NT2/D1 (cell line): Measurements from ENCODE around the gene RNASE8.

Experiments used
- DNase-seq: peaks from one replicate; pipeline ENCODE4 v3.0.0-alpha.2; 2011; ENCODE audit warnings: low read depth, low spot score
- H3K27me3 ChIP-seq: 2 replicates; pipeline ENCODE4 v1.6.0; 2011; ENCODE audit warnings: mild to moderate bottlenecking; ENCODE audit not compliant: insufficient read length, insufficient read depth
- H3K36me3 ChIP-seq: 2 replicates; pipeline ENCODE4 v1.6.1; 2011; ENCODE audit warnings: mild to moderate bottlenecking, low read length, mixed read lengths; ENCODE audit not compliant: insufficient read depth, insufficient read length
- H3K4me1 ChIP-seq: 2 replicates; pipeline ENCODE4 v1.5.1; 2011; ENCODE audit not compliant: insufficient read depth, insufficient read length
- H3K4me3 ChIP-seq: 2 replicates; pipeline ENCODE4 v1.5.1; 2011; ENCODE audit warnings: low read depth; ENCODE audit not compliant: insufficient read length
- H3K9ac ChIP-seq: 2 replicates; pipeline ENCODE4 v1.6.0; 2011; ENCODE audit warnings: low read depth; ENCODE audit not compliant: insufficient read length
- H3K9me3 ChIP-seq: 2 replicates; pipeline ENCODE4 v1.5.1; 2011; ENCODE audit warnings: mild to moderate bottlenecking, low read length; ENCODE audit not compliant: insufficient read depth
- SUZ12 ChIP-seq: IDR thresholded peaks from 2 replicates; pipeline ENCODE4 v1.6.1; 2011; ENCODE audit not compliant: insufficient read length, insufficient read depth; ENCODE audit errors: extremely low read depth
- YY1 ChIP-seq: IDR thresholded peaks from 2 replicates; pipeline ENCODE4 v1.6.1; 2011; ENCODE audit not compliant: insufficient read length, insufficient read depth
- ZNF274 ChIP-seq: IDR thresholded peaks from 2 replicates; pipeline ENCODE4 v1.6.1; 2011; ENCODE audit warnings: mild to moderate bottlenecking, low read depth, low read length

RNASE8 gene

DNA sequence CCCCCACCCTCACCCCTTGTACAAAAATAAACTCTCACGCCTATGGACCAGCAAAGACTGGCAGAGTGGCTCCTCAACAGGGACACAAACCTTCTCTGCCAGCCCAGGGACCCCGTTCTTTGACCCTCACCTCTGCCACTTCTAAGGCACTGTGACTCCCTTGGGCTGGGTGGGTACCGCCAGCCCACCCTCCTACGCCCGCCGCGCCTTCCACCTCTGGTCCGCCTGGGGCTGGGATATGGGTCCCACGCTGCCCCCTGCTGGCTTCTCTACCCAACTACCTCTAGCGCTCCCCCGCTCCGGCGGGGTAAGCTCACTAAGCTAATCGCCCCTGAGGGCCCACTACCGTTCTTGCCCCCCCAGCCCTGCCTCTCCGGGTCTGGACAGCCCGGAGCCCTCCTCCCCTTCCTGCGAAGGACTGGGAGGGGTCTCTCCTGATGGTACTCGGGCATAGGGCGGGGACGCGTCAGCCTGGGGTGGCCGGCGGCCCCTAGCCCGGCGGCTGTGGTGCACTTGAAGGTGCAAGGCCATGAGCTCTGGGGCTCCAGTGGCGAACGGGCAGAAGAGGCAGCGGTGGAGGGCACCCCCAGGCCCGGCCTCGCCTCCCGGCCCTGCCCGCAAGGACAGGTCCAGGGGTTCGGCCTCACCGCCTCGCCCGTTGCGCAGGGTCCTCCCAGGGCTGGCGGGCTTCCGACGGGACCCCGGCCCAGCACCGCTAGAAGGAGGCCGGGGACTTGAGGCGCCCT, 32.7 kb downstream of the RNASE8 start:
- Histone ChIP-seq H3K4me3 (no peak overlapping the region), H3K9ac (no peak overlapping the region), H3K36me3 (peaks cover 79% of the 10 kb centered on the region), H3K4me1 (peaks cover 9% of the 10 kb centered on the region), H3K27me3 (no peaks in the 10 kb centered on the region), H3K9me3 (no peaks in the 10 kb centered on the region; the same call in 1 of the 2 replicates)
- no peak for TF ChIP-seq SUZ12
- no peak for TF ChIP-seq ZNF274
- no peak for TF ChIP-seq YY1
- no peak for DNase-seq

DNA sequence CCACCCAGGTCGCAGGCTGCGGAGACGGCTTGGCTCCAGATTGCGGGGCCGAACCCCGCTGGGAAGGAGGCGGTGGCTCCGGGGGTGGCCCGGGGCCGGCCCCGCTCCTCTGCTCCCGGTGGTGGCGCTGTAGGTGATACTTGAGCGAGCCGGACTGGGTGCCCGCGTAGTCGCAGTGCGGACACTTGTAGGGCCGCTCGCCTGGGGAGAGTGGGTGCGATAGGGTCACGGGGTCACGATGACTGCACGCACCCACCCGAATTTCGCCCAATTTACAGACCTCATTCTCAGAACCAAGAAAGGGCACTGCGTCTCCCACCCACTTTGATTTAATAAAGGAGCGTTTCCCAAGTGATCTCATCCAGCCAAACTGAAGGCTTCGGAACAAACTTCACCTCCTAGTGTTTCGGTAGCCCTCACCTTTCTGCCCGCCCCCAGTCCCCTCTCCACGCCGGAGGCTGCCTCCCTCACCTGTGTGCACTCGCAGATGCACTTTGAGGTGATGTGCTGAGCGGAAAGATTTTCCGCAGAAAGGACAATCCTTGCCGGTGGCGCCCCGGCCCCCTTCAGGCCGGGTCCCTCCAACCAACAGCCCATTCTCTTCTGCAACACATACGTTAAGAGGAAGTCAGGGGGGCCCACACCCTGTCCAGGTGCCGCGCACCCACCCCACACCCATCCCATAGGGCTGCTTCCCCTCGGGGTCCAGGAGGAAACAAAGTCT, 33.5 kb downstream of the RNASE8 start:
- Histone ChIP-seq H3K4me3 (no peak overlapping the region), H3K4me1 (peaks cover 9% of the 10 kb centered on the region), H3K9ac (no peak overlapping the region), H3K27me3 (no peaks in the 10 kb centered on the region), H3K9me3 (no peaks in the 10 kb centered on the region; the same call in 1 of the 2 replicates), H3K36me3 (peaks cover 72% of the 10 kb centered on the region)
- TF ChIP-seq ZNF274 (no peak), YY1 (no peak), SUZ12 (no peak)
- DNase-seq, result no peak

DNA sequence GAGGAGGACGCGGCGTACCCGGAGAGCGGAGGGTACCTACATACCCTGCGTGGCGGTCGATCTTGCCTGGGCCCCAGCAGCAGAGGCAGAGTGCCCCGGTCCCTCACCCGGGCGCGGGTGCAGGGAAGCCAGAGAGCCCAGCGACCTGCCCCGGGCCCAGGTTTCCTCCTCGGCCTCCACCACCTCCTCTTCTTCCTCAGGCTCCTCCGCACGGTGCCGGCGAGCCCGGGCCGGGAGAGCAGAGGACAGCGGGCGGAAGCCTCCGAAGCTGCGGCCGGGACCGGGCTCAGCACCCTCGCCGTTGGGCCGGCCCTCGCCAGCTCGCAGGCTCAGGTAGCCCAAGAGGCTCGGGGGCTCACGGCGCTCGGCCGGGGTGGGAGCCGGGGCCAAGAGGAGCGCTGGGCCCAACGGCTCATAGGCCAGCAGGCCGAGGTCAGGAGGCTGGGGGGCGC, 34.2 kb downstream of the RNASE8 start:
- peaks cover 9% of the 10 kb centered on the region for H3K4me1 ChIP-seq
- H3K9me3 ChIP-seq, result no peaks in the 10 kb centered on the region; the same call in 1 of the 2 replicates
- no peak for DNase-seq
- H3K9ac ChIP-seq, result no peak overlapping the region
- H3K27me3 ChIP-seq, result no peaks in the 10 kb centered on the region
- H3K36me3 ChIP-seq, result peaks cover 64% of the 10 kb centered on the region
- H3K4me3 ChIP-seq, result no peak overlapping the region
- TF ChIP-seq ZNF274, result no peak
- TF ChIP-seq YY1, result no peak
- TF ChIP-seq SUZ12, result no peak

GRCh38 chr14:21092273-21093011, 34.8 kb downstream of the RNASE8 start:
- peaks cover 58% of the 10 kb centered on the region for H3K36me3 ChIP-seq
- H3K4me3 ChIP-seq, result no peak overlapping the region
- peaks cover 9% of the 10 kb centered on the region for H3K4me1 ChIP-seq
- no peak overlapping the region for H3K9ac ChIP-seq
- no peaks in the 10 kb centered on the region for H3K27me3 ChIP-seq
- DNase-seq, result no peak
- no peak for TF ChIP-seq YY1
- no peak for TF ChIP-seq ZNF274
- no peak for TF ChIP-seq SUZ12
- no peaks in the 10 kb centered on the region; the same call in 1 of the 2 replicates for H3K9me3 ChIP-seq

DNA sequence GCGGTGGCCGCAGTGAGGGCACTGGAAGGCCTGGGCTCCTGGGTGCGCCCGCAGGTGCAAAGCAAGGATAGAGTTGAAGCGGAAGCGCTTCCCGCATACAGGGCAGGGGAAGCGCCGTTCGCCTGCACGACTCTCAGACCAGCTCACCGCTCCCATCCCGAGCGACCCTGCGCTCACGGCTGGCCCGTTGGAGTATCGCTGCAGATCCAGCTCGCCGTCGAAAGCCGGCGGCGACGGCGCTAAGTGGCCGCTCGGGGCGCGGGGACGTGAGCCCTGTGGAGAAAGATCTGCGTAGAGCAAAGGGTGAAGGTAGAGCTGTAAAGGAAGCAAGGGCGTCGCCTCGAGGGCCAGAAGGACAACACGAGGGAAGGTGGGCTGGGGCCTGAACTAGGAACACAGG, 35.4 kb downstream of the RNASE8 start:
- H3K36me3 ChIP-seq, result peaks cover 54% of the 10 kb centered on the region
- H3K27me3 ChIP-seq, result no peaks in the 10 kb centered on the region
- no peak for DNase-seq
- H3K4me1 ChIP-seq, result peaks cover 9% of the 10 kb centered on the region
- peak overlapping the region; percentile 72 for H3K9ac ChIP-seq
- no peak overlapping the region for H3K4me3 ChIP-seq
- H3K9me3 ChIP-seq, result no peaks in the 10 kb centered on the region; the same call in 1 of the 2 replicates
- no peak for TF ChIP-seq YY1
- no peak for TF ChIP-seq SUZ12
- no peak for TF ChIP-seq ZNF274

DNA sequence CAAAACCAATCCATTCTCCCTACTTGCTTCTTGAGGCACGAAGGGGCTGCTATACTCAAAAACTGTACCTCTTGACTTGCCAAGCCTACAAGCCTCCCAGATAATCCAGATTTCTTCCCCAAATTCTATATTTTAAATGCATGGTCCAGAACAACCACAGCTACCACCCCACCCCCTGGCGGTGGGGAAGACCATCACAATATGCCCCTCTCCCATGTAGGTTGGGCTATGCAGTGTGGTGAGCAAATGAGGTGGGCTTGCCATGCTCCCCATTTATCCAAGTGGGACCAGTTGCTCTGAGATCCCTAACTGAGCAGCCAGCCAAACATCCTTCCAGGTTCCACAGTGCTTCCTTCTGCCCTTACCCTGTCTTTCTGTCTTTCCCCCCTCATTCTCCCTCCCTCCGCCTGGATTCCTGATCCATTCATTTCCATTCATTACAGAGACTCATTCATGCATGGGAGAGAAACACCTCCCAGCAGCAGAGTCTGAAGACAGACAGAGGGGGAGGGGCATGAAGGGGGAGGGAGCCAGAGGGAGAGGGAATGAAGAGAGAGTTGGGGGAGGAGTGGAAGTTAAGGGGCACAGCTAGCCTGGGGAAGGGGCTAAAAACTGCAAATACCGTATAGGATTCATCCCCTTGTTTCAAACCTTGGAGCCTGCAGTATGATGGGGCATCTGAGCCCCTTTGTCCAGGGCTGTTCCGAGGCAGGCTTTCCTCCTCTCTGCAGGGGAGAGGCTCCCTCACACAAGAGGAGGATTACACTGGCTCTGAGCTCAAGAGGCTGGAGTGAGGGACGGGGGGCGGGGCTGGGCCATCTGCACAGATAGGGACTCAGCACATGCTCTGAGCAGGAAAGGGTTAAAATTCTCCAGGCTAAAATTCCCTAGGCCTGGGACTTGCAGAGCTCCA, 36.4 kb downstream of the RNASE8 start:
- Histone ChIP-seq H3K9me3 (no peaks in the 10 kb centered on the region; the same call in 1 of the 2 replicates), H3K4me1 (peaks cover 9% of the 10 kb centered on the region), H3K27me3 (no peaks in the 10 kb centered on the region), H3K36me3 (peaks cover 44% of the 10 kb centered on the region), H3K9ac (peak overlapping the region; percentile 72), H3K4me3 (peak overlapping the region; percentile 29)
- peak; percentile 94 for DNase-seq
- TF ChIP-seq ZNF274 (no peak), YY1 (no peak), SUZ12 (no peak)
